ENCODE data around the gene C19orf85. TPM values are rescaled to one million over a fixed set of nuclear protein-coding genes. Genes with fewer than 3 reads are reported as not detected.
"Not testable (repeated sequence)": the region's sequence is repeated elsewhere in the genome, so short reads cannot be mapped to it uniquely, and the experiment has no call there.

The C19orf85 gene
- total RNA-seq = not detected in 2 replicates

- intact Hi-C loops (cut with micrococcal nuclease) = no loop called here
Measured at GRCh38 chr19:55464662-55465054, at the start of gene C19orf85. TSS of gene C19orf85 (minus strand) at chr19:55464751. CDS start at chr19:55464554, 197 bp downstream.

- intact Hi-C loops (cut with micrococcal nuclease) = no loop called here
Measured at GRCh38 chr19:55508120-55508519, 43.6 kb upstream of the C19orf85 start.

GRCh38 chr19:55504981-55505380, 40.4 kb upstream of the C19orf85 start:
- intact Hi-C loops (cut with micrococcal nuclease) = loop anchor here (5.0 kb wide), 2 partner anchors 118 to 623 kb away; partner anchors contain the start of gene RPL28

- intact Hi-C loops (cut with micrococcal nuclease) = loop anchor here (5.0 kb wide), 2 partner anchors 117 to 622 kb away; partner anchors contain the start of gene RPL28
Measured at GRCh38 chr19:55504252-55504603, 39.7 kb upstream of the C19orf85 start.

- intact Hi-C loops (cut with micrococcal nuclease) = loop anchor here (1.0 to 5.0 kb wide), 9 partner anchors 27 to 621 kb away; partner anchors contain the start of genes ISOC2, KMT5C, PPP6R1 and RPL28
Measured at GRCh38 chr19:55503502-55504251, 39.1 kb upstream of the C19orf85 start.

GRCh38 chr19:55503157-55503501, 38.6 kb upstream of the C19orf85 start:
- intact Hi-C loops (cut with micrococcal nuclease) = loop anchor here (1.0 to 5.0 kb wide), 9 partner anchors 26 to 621 kb away; partner anchors contain the start of genes ISOC2, KMT5C, PPP6R1 and RPL28

- intact Hi-C loops (cut with micrococcal nuclease) = loop anchor here (2.0 to 5.0 kb wide), 4 partner anchors 26 to 620 kb away; partner anchors contain the start of genes RPL28 and ZNF628
Measured at GRCh38 chr19:55502197-55502952, 37.8 kb upstream of the C19orf85 start.

GRCh38 chr19:55500368-55500952, 35.9 kb upstream of the C19orf85 start:
- intact Hi-C loops (cut with micrococcal nuclease) = loop anchor here (5.0 kb wide), 2 partner anchors 113 to 618 kb away; partner anchors contain the start of gene RPL28

- intact Hi-C loops (cut with micrococcal nuclease) = no loop called here
Measured at GRCh38 chr19:55498246-55498840, 33.8 kb upstream of the C19orf85 start.

- intact Hi-C loops (cut with micrococcal nuclease) = no loop called here
Measured at GRCh38 chr19:55497763-55498162, 33.2 kb upstream of the C19orf85 start.

GRCh38 chr19:55496820-55497219, 32.3 kb upstream of the C19orf85 start:
- intact Hi-C loops (cut with micrococcal nuclease) = not testable (repeated sequence)

- intact Hi-C loops (cut with micrococcal nuclease) = no loop called here
Measured at GRCh38 chr19:55495646-55496349, 31.2 kb upstream of the C19orf85 start.

GRCh38 chr19:55494172-55494761, 29.7 kb upstream of the C19orf85 start:
- intact Hi-C loops (cut with micrococcal nuclease) = no loop called here

- intact Hi-C loops (cut with micrococcal nuclease) = no loop called here
Measured at GRCh38 chr19:55493645-55494171, 29.2 kb upstream of the C19orf85 start.

- intact Hi-C loops (cut with micrococcal nuclease) = no loop called here
Measured at GRCh38 chr19:55493052-55493644, 28.6 kb upstream of the C19orf85 start.

- intact Hi-C loops (cut with micrococcal nuclease) = no loop called here
Measured at GRCh38 chr19:55492362-55492944, 27.9 kb upstream of the C19orf85 start.

GRCh38 chr19:55491546-55492360, 27.2 kb upstream of the C19orf85 start:
- intact Hi-C loops (cut with micrococcal nuclease) = no loop called here
